K562 (cell line): ENCODE measurements around the gene KIF9. TPM values are rescaled to one million over a fixed set of nuclear protein-coding genes. Genes with fewer than 3 reads are reported as not detected.
A peak's percentile ranks its signal among the peaks of the same experiment; 100 is the strongest.

Source experiments
- CBFA2T3 ChIP-seq: fragments of 450-650 bp; IDR thresholded peaks from 2 replicates; pipeline ENCODE4 v1.6.1; 2017
- CBX3 ChIP-seq, 2 experiments: IDR thresholded peaks; 1 replicate in 1 of 2; 2 replicates in 1 of 2; pipeline ENCODE4 v1.6.1; 2012; ENCODE audit warnings: inconsistent platforms in 2 of 2, low read length in 2 of 2, borderline replicate concordance in 1 of 2, control low read depth in 1 of 2
- ELK3 ChIP-seq: fragments of 450-650 bp; formaldehyde crosslinking; IDR thresholded peaks from 2 replicates; pipeline ENCODE4 v1.4.0; 2020; ENCODE audit warnings: mild to moderate bottlenecking
- FOS ChIP-seq: IDR thresholded peaks from 3 replicates; pipeline ENCODE4 v1.6.1; 2011; ENCODE audit not compliant: insufficient read length; ENCODE audit errors: extremely low read depth
- FOXA3 ChIP-seq, 2 experiments: fragments of 450-650 bp in 1 of 2; sonication (generic) in 1 of 2; formaldehyde crosslinking; IDR thresholded peaks in 1 of 2; conservative IDR thresholded peaks in 1 of 2; 2 replicates each; pipeline versions ENCODE4 v1.4.0 to v1.8.0; 2020 to 2022; ENCODE audit warnings: mild to moderate bottlenecking in 2 of 2, missing genetic modification reagents in 1 of 2
- GTF3C2 ChIP-seq: IDR thresholded peaks from 3 replicates; pipeline ENCODE4 v1.6.1; 2011; ENCODE audit warnings: borderline replicate concordance, mild to moderate bottlenecking, moderate library complexity; ENCODE audit not compliant: insufficient read length; ENCODE audit errors: extremely low read depth
- HDAC2 ChIP-seq: fragments of 450-650 bp; IDR thresholded peaks from 2 replicates; pipeline ENCODE4 v1.6.1; 2016; ENCODE audit warnings: mild to moderate bottlenecking
- HMG20B ChIP-seq: fragments of 250-450 bp; sonication (Bioruptor Pico); IDR thresholded peaks from 2 replicates; pipeline ENCODE4 v1.5.0; 2021; ENCODE audit warnings: mild to moderate bottlenecking
- MAX ChIP-seq: sonication (generic); formaldehyde crosslinking; IDR thresholded peaks from 2 replicates; pipeline ENCODE4 v1.9.0; 2022; ENCODE audit warnings: mild to moderate bottlenecking, missing genetic modification reagents
- MTA1 ChIP-seq: fragments of 450-650 bp; IDR thresholded peaks from 2 replicates; pipeline ENCODE4 v1.6.1; 2017; ENCODE audit warnings: borderline replicate concordance
- NFE2 ChIP-seq: IDR thresholded peaks from 2 replicates; pipeline ENCODE4 v1.6.1; 2014; ENCODE audit warnings: antibody characterized with exemption, low read depth
- PML ChIP-seq: IDR thresholded peaks from 2 replicates; pipeline ENCODE4 v1.6.1; 2012; ENCODE audit warnings: low read length, inconsistent platforms
- RAD21 ChIP-seq, 2 experiments: fragments of 250-450 bp in 1 of 2; fragments of 450-650 bp in 1 of 2; sonication (Bioruptor Pico) in 1 of 2; formaldehyde crosslinking in 1 of 2; IDR thresholded peaks in 1 of 2; conservative IDR thresholded peaks in 1 of 2; 2 replicates each; pipeline versions ENCODE4 v1.4.0 to v1.8.0; 2020 to 2022; ENCODE audit warnings: mild to moderate bottlenecking in 2 of 2, moderate library complexity in 1 of 2
- RNF2 ChIP-seq: sonication (generic); IDR thresholded peaks from 2 replicates; pipeline ENCODE4 v1.6.1; 2016
- SMAD1 ChIP-seq: fragments of 150-350 bp; IDR thresholded peaks from 2 replicates; pipeline ENCODE4 v1.6.1; 2014; ENCODE audit warnings: low read length, low read depth; ENCODE audit not compliant: partially characterized antibody
- TARDBP ChIP-seq: fragments of 450-650 bp; IDR thresholded peaks from 2 replicates; pipeline ENCODE4 v1.6.1; 2016
- ZBTB33 ChIP-seq: sonication (generic); formaldehyde crosslinking; IDR thresholded peaks from 2 replicates; pipeline ENCODE4 v1.8.1; 2023; ENCODE audit warnings: mild to moderate bottlenecking, missing genetic modification reagents
- ZC3H4 ChIP-seq: sonication (generic); formaldehyde crosslinking; IDR thresholded peaks from 2 replicates; pipeline ENCODE4 v1.9.0; 2021; ENCODE audit warnings: missing genetic modification reagents, borderline replicate concordance
- ZNF239 ChIP-seq: fragments of 250-450 bp; sonication (Bioruptor Pico); IDR thresholded peaks from 2 replicates; pipeline ENCODE4 v1.4.0; 2020; ENCODE audit warnings: mild to moderate bottlenecking
- ZNF584 ChIP-seq: fragments of 200-800 bp; sonication (Bioruptor generic); IDR thresholded peaks from 2 replicates; pipeline ENCODE4 v1.6.1; 2016; ENCODE audit warnings: low read depth, mild to moderate bottlenecking, missing genetic modification characterization, missing compliant biosample characterization
- ZZZ3 ChIP-seq: fragments of 450-650 bp; IDR thresholded peaks from 2 replicates; pipeline ENCODE4 v1.6.1; 2016; ENCODE audit warnings: antibody characterized with exemption, mild to moderate bottlenecking, moderate library complexity
- polyA plus RNA-seq, 8 experiments: library from polyadenylated mRNA; depleted of rRNA in 4 of 8; stranded (reverse) in 5 of 8; unstranded in 3 of 8; fragments of >200 nt; fragmentation: Nextera tagmentation in 2 of 8; fragmentation: Illumina TruSeq in 1 of 8; extraction: Ambion mirVana in 2 of 8; extraction: Trizol in 1 of 8; gene quantifications; 2 replicates each; pipeline versions ENCODE4 v1.2.1 to v1.2.3, GENCODE V29; 2011 to 2014; ENCODE audit warnings: inconsistent platforms in 1 of 8, missing spikeins in 1 of 8
- total RNA-seq, 7 experiments: library from RNA; depleted of rRNA in 6 of 7; stranded (reverse); fragments of >200 nt in 6 of 7; fragmentation: Illumina TruSeq in 2 of 7; extraction: Trizol in 2 of 7; gene quantifications; 2 replicates each; pipeline versions ENCODE4 v1.2.1 to v1.2.3, GENCODE V29; 2011 to 2021; ENCODE audit warnings: low replicate concordance in 1 of 7

The KIF9 gene
- total and polyA plus RNA-seq, 9 of the 15 experiments (the other 6 are each of a cell fraction or from before 2014, with no cell fraction given), result 16.9 to 56.9 (median 25.0) TPM

GRCh38 chr3:47266709-47267489, 15.7 kb downstream of the KIF9 start (continued):
- TF ChIP-seq GTF3C2, result no peak
- TF ChIP-seq TARDBP, result 0 out of 2 replicates have a peak, but pooled peaks have one; percentile 33
- TF ChIP-seq CBX3 (IDR thresholded peaks at IDR 0.05; ENCODE audit: borderline replicate concordance in 1 of 2, low read length in 2 of 2), result peak in 1 of 2 experiments; percentile 36; a peak in 1 of 3 replicates
- peak; percentile 63 for TF ChIP-seq FOS
- peak; percentile 91 for TF ChIP-seq CBFA2T3
- TF ChIP-seq HMG20B, result no peak
- peak; percentile 52; the same call in 1 of the 2 replicates for TF ChIP-seq RNF2
- TF ChIP-seq ZC3H4 (CRISPR knock-in tag), result no peak
- peak; percentile 55; the same call in 1 of the 2 replicates for TF ChIP-seq HDAC2
- TF ChIP-seq NFE2, result peak; percentile 82
- TF ChIP-seq ZNF239, result 0 out of 2 replicates have a peak, but pooled peaks have one; percentile 31
- peak; percentile 76 for TF ChIP-seq MAX (CRISPR knock-in tag)
- no peak for TF ChIP-seq ELK3 (CRISPR knock-in tag)
- TF ChIP-seq MTA1, result peak; percentile 53; the same call in 1 of the 2 replicates
- peak; percentile 42; the same call in 1 of the 2 replicates for TF ChIP-seq ZNF584
- TF ChIP-seq FOXA3 (CRISPR knock-in tag; conservative IDR thresholded peaks at IDR 0.05 in 1 of 2, IDR thresholded peaks at IDR 0.05 in 1 of 2), result peak in 1 of 2 experiments; percentile 56; a peak in 1 of 4 replicates
- no peak for TF ChIP-seq ZZZ3
- 0 out of 2 replicates have a peak, but pooled peaks have one; percentile 9 for TF ChIP-seq ZBTB33 (CRISPR knock-in tag)
- TF ChIP-seq RAD21 (CRISPR knock-in tag; conservative IDR thresholded peaks at IDR 0.05 in 1 of 2, IDR thresholded peaks at IDR 0.05 in 1 of 2), result peak in 1 of 2 experiments; percentile 15; a peak in 2 of 4 replicates
- TF ChIP-seq PML, result peak; percentile 57; the same call in 1 of the 2 replicates
- peak; percentile 85 for TF ChIP-seq SMAD1
